Left ventricle myocardium inferior (tissue), 1 donor: ENCODE measurements around the gene SSBP4. TPM values are rescaled to one million over a fixed set of nuclear protein-coding genes. Genes with fewer than 3 reads are reported as not detected.
A peak's percentile ranks its signal among the peaks of the same experiment; 100 is the strongest.

Source experiments
- DNase-seq: peaks from one replicate; pipeline ENCODE4 v3.0.0-alpha.2; 2020
- H3K27ac ChIP-seq: fragments of 200-600 bp; replicated peaks from 2 replicates; pipeline ENCODE4 v1.8.0; 2021
- H3K27me3 ChIP-seq: fragments of 200-600 bp; 2 replicates; pipeline ENCODE4 v1.8.0; 2021; ENCODE audit warnings: low read depth
- H3K36me3 ChIP-seq: fragments of 200-600 bp; 2 replicates; pipeline ENCODE4 v1.8.0; 2021
- H3K4me1 ChIP-seq: fragments of 200-600 bp; 2 replicates; pipeline ENCODE4 v1.8.0; 2021
- H3K4me3 ChIP-seq: fragments of 200-600 bp; 2 replicates; pipeline ENCODE4 v1.8.0; 2021; ENCODE audit warnings: mild to moderate bottlenecking, moderate library complexity
- H3K9me3 ChIP-seq: fragments of 200-600 bp; replicated peaks from 2 replicates; pipeline ENCODE4 v1.8.0; 2021
- CTCF ChIP-seq: fragments of 200-600 bp; IDR thresholded peaks from 2 replicates; pipeline ENCODE4 v1.8.0; 2021; ENCODE audit warnings: antibody characterized with exemption, mild to moderate bottlenecking, borderline replicate concordance
- intact Hi-C: fragments of 100-400 bp; cut with micrococcal nuclease; formaldehyde crosslinking; loops from one replicate; pipeline ENCODE4 v1.11.0; 2022
- total RNA-seq: library from RNA; stranded (reverse); fragmentation: NEBNext Ultra II Directional; extraction: Animal tissue kit (Norgen Biotek cat#: 25700); gene quantifications from one replicate; pipeline ENCODE4 v1.2.1, GENCODE V29; 2021
- donor health status: DM: no; HTN: yes; CAD: no; lungs with severe emphysema.

The SSBP4 gene
- total RNA-seq, 1 donor from 2014 or later, result 30.8 TPM

GRCh38 chr19:18449552-18449951 lies 30.4 kb downstream of the SSBP4 start:
- Histone ChIP-seq H3K4me1 (peaks cover 29% of the 10 kb centered on the region), H3K36me3 (peaks cover 79% of the 10 kb centered on the region), H3K27me3 (no peaks in the 10 kb centered on the region), H3K9me3 (no peaks in the 10 kb centered on the region), H3K4me3 (no peak overlapping the region), H3K27ac (no peak overlapping the region)
- DNase-seq, result no peak
- TF ChIP-seq CTCF, result no peak
- intact Hi-C loops, result no loop called here

- Histone ChIP-seq H3K4me3 (no peak overlapping the region), H3K27ac (no peak overlapping the region), H3K27me3 (no peaks in the 10 kb centered on the region), H3K36me3 (peaks cover 77% of the 10 kb centered on the region), H3K4me1 (peaks cover 29% of the 10 kb centered on the region), H3K9me3 (no peaks in the 10 kb centered on the region)
- intact Hi-C loops, result no loop called here
- no peak for TF ChIP-seq CTCF
- DNase-seq, result no peak
Observed at GRCh38 chr19:18450021-18450930, 31.1 kb downstream of the SSBP4 start.

GRCh38 chr19:18450931-18451836 lies 32.0 kb downstream of the SSBP4 start:
- Histone ChIP-seq H3K36me3 (peaks cover 77% of the 10 kb centered on the region), H3K4me3 (no peak overlapping the region), H3K27ac (peak overlapping the region; percentile 36), H3K27me3 (no peaks in the 10 kb centered on the region), H3K9me3 (no peaks in the 10 kb centered on the region), H3K4me1 (peaks cover 24% of the 10 kb centered on the region)
- peak; percentile 87 for DNase-seq
- peak; percentile 99 for TF ChIP-seq CTCF
- intact Hi-C loops, result no loop called here

GRCh38 chr19:18452386-18452785 lies 33.2 kb downstream of the SSBP4 start:
- Histone ChIP-seq H3K27me3 (no peaks in the 10 kb centered on the region), H3K4me3 (no peak overlapping the region), H3K9me3 (no peaks in the 10 kb centered on the region), H3K36me3 (peaks cover 67% of the 10 kb centered on the region), H3K4me1 (peaks cover 29% of the 10 kb centered on the region), H3K27ac (no peak overlapping the region)
- DNase-seq, result no peak
- intact Hi-C loops, result no loop called here
- TF ChIP-seq CTCF, result no peak

- no peak overlapping the region for H3K27ac ChIP-seq
- TF ChIP-seq CTCF, result no peak
- DNase-seq, result no peak
- H3K36me3 ChIP-seq, result peaks cover 63% of the 10 kb centered on the region
- no peaks in the 10 kb centered on the region for H3K9me3 ChIP-seq
- no peak overlapping the region for H3K4me3 ChIP-seq
- intact Hi-C loops, result no loop called here
- peaks cover 39% of the 10 kb centered on the region for H3K4me1 ChIP-seq
- no peaks in the 10 kb centered on the region for H3K27me3 ChIP-seq
Observed at GRCh38 chr19:18453269-18454024, 34.2 kb downstream of the SSBP4 start.
